Mesenchymal stem cell (in vitro differentiated cells and primary cell): ENCODE data around the gene NRXN3.

Source experiments
- DNase-seq: peaks from one replicate; pipeline ENCODE4 v3.0.0-alpha.2; 2013
- H2AFZ ChIP-seq: one replicate; pipeline ENCODE4 v1.6.1; 2013; ENCODE audit warnings: low read depth, mild to moderate bottlenecking, control low read depth, inconsistent platforms, low read length, moderate library complexity
- H2AK5ac ChIP-seq: 2 replicates; pipeline ENCODE4 v1.6.1; 2013; ENCODE audit warnings: low read length, moderate library complexity, mild to moderate bottlenecking, inconsistent platforms; ENCODE audit not compliant: severe bottlenecking
- H2BK120ac ChIP-seq: one replicate; pipeline ENCODE4 v1.6.1; 2013; ENCODE audit warnings: low read depth, mild to moderate bottlenecking, inconsistent platforms, low read length, moderate library complexity
- H2BK12ac ChIP-seq, 2 experiments: one replicate each; pipeline ENCODE4 v1.6.1; 2013; ENCODE audit warnings: inconsistent platforms in 2 of 2, low read length in 2 of 2, mild to moderate bottlenecking in 2 of 2, moderate library complexity in 2 of 2, control low read depth in 1 of 2
- H2BK15ac ChIP-seq: one replicate; pipeline ENCODE4 v1.6.1; 2013; ENCODE audit warnings: mild to moderate bottlenecking, low read depth, inconsistent platforms; ENCODE audit not compliant: poor library complexity, severe bottlenecking
- H2BK5ac ChIP-seq: 2 replicates; pipeline ENCODE4 v1.6.1; 2013; ENCODE audit warnings: low read depth, mild to moderate bottlenecking, low read length, control low read depth, inconsistent platforms; ENCODE audit not compliant: poor library complexity, severe bottlenecking
- H3K14ac ChIP-seq, 2 experiments: one replicate each; pipeline ENCODE4 v1.6.1; 2013; ENCODE audit warnings: inconsistent platforms in 2 of 2, low read length in 2 of 2, control low read depth in 1 of 2, mild to moderate bottlenecking in 1 of 2, moderate library complexity in 1 of 2
- H3K18ac ChIP-seq, 2 experiments: one replicate each; pipeline ENCODE4 v1.6.1; 2013; ENCODE audit warnings: inconsistent platforms in 2 of 2, low read length in 2 of 2, control low read depth in 1 of 2, low read depth in 1 of 2, mild to moderate bottlenecking in 1 of 2
- H3K23ac ChIP-seq, 2 experiments: one replicate each; pipeline ENCODE4 v1.6.1; 2013; ENCODE audit warnings: inconsistent platforms in 2 of 2, low read length in 2 of 2, mild to moderate bottlenecking in 2 of 2, moderate library complexity in 2 of 2, control low read depth in 1 of 2
- H3K27ac ChIP-seq: 2 replicates; pipeline ENCODE4 v1.5.1; 2013; ENCODE audit warnings: mild to moderate bottlenecking, moderate library complexity, low read length, control low read depth, inconsistent platforms; ENCODE audit not compliant: poor library complexity, severe bottlenecking
- H3K27me3 ChIP-seq, 2 experiments: 2 replicates each; pipeline versions ENCODE4 v1.6.1 to v1.7.0; 2013; ENCODE audit warnings: low read length in 2 of 2, mild to moderate bottlenecking in 2 of 2, moderate library complexity in 2 of 2, control low read depth in 1 of 2, inconsistent platforms in 1 of 2; ENCODE audit not compliant: control insufficient read depth in 1 of 2, insufficient read depth in 1 of 2
- H3K36me3 ChIP-seq, 2 experiments: 2 replicates each; pipeline versions ENCODE4 v1.6.1 to v1.7.0; 2013; ENCODE audit warnings: low read length in 2 of 2, control low read depth in 1 of 2, inconsistent platforms in 1 of 2, low read depth in 1 of 2, mild to moderate bottlenecking in 1 of 2; ENCODE audit not compliant: insufficient read depth in 2 of 2, control insufficient read depth in 1 of 2
- H3K4ac ChIP-seq, 2 experiments: one replicate each; pipeline ENCODE4 v1.6.1; 2013; ENCODE audit warnings: inconsistent platforms in 2 of 2, low read length in 2 of 2, mild to moderate bottlenecking in 2 of 2, moderate library complexity in 2 of 2, control low read depth in 1 of 2, low read depth in 1 of 2
- H3K4me1 ChIP-seq: 2 replicates; pipeline ENCODE4 v1.6.1; 2013; ENCODE audit warnings: low read depth, low read length, control low read depth; ENCODE audit not compliant: control insufficient read depth, insufficient read depth
- H3K4me2 ChIP-seq: 2 replicates; pipeline ENCODE4 v1.6.1; 2013; ENCODE audit warnings: low read length, mild to moderate bottlenecking, inconsistent platforms; ENCODE audit not compliant: poor library complexity, severe bottlenecking
- H3K4me3 ChIP-seq, 2 experiments: 2 replicates each; pipeline versions ENCODE4 v1.5.1 to v1.7.0; 2013; ENCODE audit warnings: low read length in 2 of 2, mild to moderate bottlenecking in 2 of 2, control low read depth in 1 of 2, low read depth in 1 of 2; ENCODE audit not compliant: insufficient read depth in 1 of 2
- H3K79me1 ChIP-seq: replicated peaks from 2 replicates; pipeline ENCODE4 v1.6.1; 2013; ENCODE audit warnings: mild to moderate bottlenecking, control low read depth, low read length, inconsistent platforms; ENCODE audit not compliant: poor library complexity, severe bottlenecking
- H3K9ac ChIP-seq: 2 replicates; pipeline ENCODE4 v1.7.0; 2013; ENCODE audit warnings: mild to moderate bottlenecking, low read length, moderate library complexity
- H3K9me3 ChIP-seq: 2 replicates; pipeline ENCODE4 v1.7.0; 2013; ENCODE audit warnings: mild to moderate bottlenecking, low read length; ENCODE audit not compliant: control insufficient read depth
- H4K8ac ChIP-seq: one replicate; pipeline ENCODE4 v1.6.1; 2013; ENCODE audit warnings: inconsistent platforms, mild to moderate bottlenecking, low read length, moderate library complexity
- H4K91ac ChIP-seq: one replicate; pipeline ENCODE4 v1.6.1; 2013; ENCODE audit warnings: mild to moderate bottlenecking, low read length, inconsistent platforms
- WGBS: methylation state at CpG from one replicate; pipeline ENCODE4 v1.1.7; 2013; ENCODE audit warnings: mixed read lengths; 5-methylcytosine and 5-hydroxymethylcytosine counted together

Gene NRXN3

GRCh38 chr14:78666336-78667056 lies 496.3 kb downstream of the NRXN3 start:
- Histone ChIP-seq H3K9ac (no peak overlapping the region), H2BK15ac (no peak overlapping the region), H4K8ac (no peak overlapping the region), H3K18ac (no peak overlapping the region), H3K23ac (no peak overlapping the region), H3K4me3 (no peak overlapping the region), H3K36me3 (no peaks in the 10 kb centered on the region), H2BK120ac (no peak overlapping the region), H2BK5ac (no peak overlapping the region), H3K9me3 (no peaks in the 10 kb centered on the region), H3K27me3 (peaks cover 0 to 4% of the 10 kb centered on the region in 2 experiments), H2BK12ac (no peak overlapping the region), H3K4ac (no peak overlapping the region), H3K4me1 (no peaks in the 10 kb centered on the region), H2AK5ac (no peak overlapping the region), H3K27ac (no peak overlapping the region), H3K14ac (no peak overlapping the region), H2AFZ (no peak overlapping the region), H3K4me2 (no peak overlapping the region), H3K79me1 (no peaks in the 10 kb centered on the region), H4K91ac (no peak overlapping the region)
- no peak for DNase-seq
- WGBS, result 63% methylated on average over 4 of the region's 5 CpGs

GRCh38 chr14:78667141-78667540 lies 497.0 kb downstream of the NRXN3 start:
- H3K36me3 ChIP-seq, result no peaks in the 10 kb centered on the region
- no peak overlapping the region for H3K4me2 ChIP-seq
- H3K18ac ChIP-seq, result no peak overlapping the region
- H2BK12ac ChIP-seq, result no peak overlapping the region
- H2BK5ac ChIP-seq, result no peak overlapping the region
- no peak for DNase-seq
- no peak overlapping the region for H3K27ac ChIP-seq
- peaks cover 0 to 4% of the 10 kb centered on the region in 2 experiments for H3K27me3 ChIP-seq
- no peak overlapping the region for H4K91ac ChIP-seq
- H3K4ac ChIP-seq, result no peak overlapping the region
- no peaks in the 10 kb centered on the region for H3K4me1 ChIP-seq
- no peak overlapping the region for H3K9ac ChIP-seq
- no peak overlapping the region for H4K8ac ChIP-seq
- no peak overlapping the region for H3K23ac ChIP-seq
- no peak overlapping the region for H2BK120ac ChIP-seq
- no peaks in the 10 kb centered on the region for H3K79me1 ChIP-seq
- no peak overlapping the region for H3K14ac ChIP-seq
- H2BK15ac ChIP-seq, result no peak overlapping the region
- no peak overlapping the region for H2AK5ac ChIP-seq
- no peak overlapping the region for H2AFZ ChIP-seq
- no peak overlapping the region for H3K4me3 ChIP-seq
- H3K9me3 ChIP-seq, result no peaks in the 10 kb centered on the region
- WGBS, result no CpG with 5 or more reads among the region's 1 CpG

GRCh38 chr14:78673845-78674244 lies 503.7 kb downstream of the NRXN3 start:
- H4K91ac ChIP-seq, result no peak overlapping the region
- no peak overlapping the region for H3K14ac ChIP-seq
- no peak overlapping the region for H2AFZ ChIP-seq
- H3K4me2 ChIP-seq, result no peak overlapping the region
- H3K4ac ChIP-seq, result no peak overlapping the region
- H3K27ac ChIP-seq, result no peak overlapping the region
- H2BK120ac ChIP-seq, result no peak overlapping the region
- no peak overlapping the region for H3K18ac ChIP-seq
- H3K79me1 ChIP-seq, result no peaks in the 10 kb centered on the region
- H3K23ac ChIP-seq, result no peak overlapping the region
- DNase-seq, result no peak
- no peak overlapping the region for H2BK12ac ChIP-seq
- H3K27me3 ChIP-seq, result no peaks in the 10 kb centered on the region
- H4K8ac ChIP-seq, result no peak overlapping the region
- no peak overlapping the region for H3K9ac ChIP-seq
- H2BK15ac ChIP-seq, result no peak overlapping the region
- H2BK5ac ChIP-seq, result no peak overlapping the region
- WGBS, result 63% methylated on average over 3 of the region's 3 CpGs
- no peak overlapping the region for H3K4me3 ChIP-seq
- H3K9me3 ChIP-seq, result no peaks in the 10 kb centered on the region
- H3K4me1 ChIP-seq, result no peaks in the 10 kb centered on the region
- H2AK5ac ChIP-seq, result no peak overlapping the region
- H3K36me3 ChIP-seq, result no peaks in the 10 kb centered on the region

GRCh38 chr14:78674820-78675219 lies 504.6 kb downstream of the NRXN3 start:
- H2AFZ ChIP-seq, result no peak overlapping the region
- no peak overlapping the region for H3K4me2 ChIP-seq
- no peak overlapping the region for H3K18ac ChIP-seq
- H2AK5ac ChIP-seq, result no peak overlapping the region
- H3K79me1 ChIP-seq, result no peaks in the 10 kb centered on the region
- H2BK15ac ChIP-seq, result no peak overlapping the region
- no peak overlapping the region for H2BK12ac ChIP-seq
- no peak overlapping the region for H2BK5ac ChIP-seq
- no peak overlapping the region for H3K4me3 ChIP-seq
- H4K91ac ChIP-seq, result no peak overlapping the region
- no peaks in the 10 kb centered on the region for H3K36me3 ChIP-seq
- H3K23ac ChIP-seq, result no peak overlapping the region
- no peak overlapping the region for H3K9ac ChIP-seq
- DNase-seq, result no peak
- H3K27ac ChIP-seq, result no peak overlapping the region
- H2BK120ac ChIP-seq, result no peak overlapping the region
- H3K4ac ChIP-seq, result no peak overlapping the region
- no peak overlapping the region for H3K14ac ChIP-seq
- no peaks in the 10 kb centered on the region for H3K27me3 ChIP-seq
- H3K4me1 ChIP-seq, result no peaks in the 10 kb centered on the region
- H4K8ac ChIP-seq, result no peak overlapping the region
- H3K9me3 ChIP-seq, result no peaks in the 10 kb centered on the region
